Esophagus squamous epithelium (tissue), 5 donors: ENCODE data around the gene GRB2. TPM values are rescaled to one million over a fixed set of nuclear protein-coding genes. Genes with fewer than 3 reads are reported as not detected.

ENCODE experiments used
- DNase-seq: peaks from one replicate; lab custom pipeline; 2025; lab: John Stamatoyannopoulos, UW
- H3K27ac ChIP-seq, 4 donors: fragments of 200-600 bp; sonication (generic); one replicate each; pipeline ENCODE4 v1.5.1; 2016 to 2019; ENCODE audit warnings: mild to moderate bottlenecking in 1 of 4
- H3K27me3 ChIP-seq, 4 donors: fragments of 200-600 bp; sonication (generic); 1 replicate in 3 of 4; 2 replicates in 1 of 4; pipeline versions ENCODE4 v1.5.1 to v1.6.0; 2017 to 2021; ENCODE audit warnings: antibody characterized with exemption in 1 of 4
- H3K36me3 ChIP-seq, 3 donors: fragments of 200-600 bp; sonication (generic); one replicate each; pipeline ENCODE4 v1.5.1; 2016 to 2019
- H3K4me1 ChIP-seq, 3 donors: fragments of 200-600 bp; sonication (generic); one replicate each; pipeline ENCODE4 v1.5.1; 2017 to 2019
- H3K4me3 ChIP-seq, 4 donors: fragments of 200-600 bp; sonication (generic); 1 replicate in 3 of 4; 2 replicates in 1 of 4; pipeline ENCODE4 v1.5.1; 2016 to 2019; ENCODE audit warnings: mild to moderate bottlenecking in 2 of 4, moderate library complexity in 1 of 4
- H3K9me3 ChIP-seq, 3 donors: fragments of 200-600 bp; sonication (generic); one replicate each; pipeline ENCODE4 v1.5.1; 2016 to 2019
- POLR2A ChIP-seq, 4 donors: fragments of 450-650 bp; IDR thresholded peaks; one replicate each; pipeline ENCODE4 v1.6.1; 2017; ENCODE audit warnings: antibody characterized with exemption in 4 of 4, mild to moderate bottlenecking in 4 of 4, moderate library complexity in 3 of 4
- WGBS, 2 donors: methylation state at CpG; one replicate each; pipeline ENCODE4 v1.1.5; 2018; 5-methylcytosine and 5-hydroxymethylcytosine counted together
- intact Hi-C: fragments of 100-400 bp; cut with DNase I; formaldehyde crosslinking; loops from one replicate; pipeline ENCODE4 v1.15.0; 2022
- total RNA-seq, 4 donors: library from RNA; depleted of rRNA; stranded (reverse); fragments of >200 nt; gene quantifications; one replicate each; pipeline ENCODE4 v1.1.0, GENCODE V29; 2016
- TF ChIP-seq, protein P1 (sequence below), 6 experiments: fragments of 450-650 bp in 4 of 6; fragments of 200-600 bp in 2 of 6; sonication (generic) in 2 of 6; IDR thresholded peaks; one replicate each; pipeline ENCODE4 v1.5.1; 2016 to 2019; ENCODE audit warnings: antibody characterized with exemption in 6 of 6, mild to moderate bottlenecking in 4 of 6, moderate library complexity in 4 of 6
- donor health status: DM: yes; HTN: yes; CAD: no.

GRB2 gene
- total RNA-seq, 4 donors from 2014 or later, result 58.9 to 128 (median 107) TPM

DNA sequence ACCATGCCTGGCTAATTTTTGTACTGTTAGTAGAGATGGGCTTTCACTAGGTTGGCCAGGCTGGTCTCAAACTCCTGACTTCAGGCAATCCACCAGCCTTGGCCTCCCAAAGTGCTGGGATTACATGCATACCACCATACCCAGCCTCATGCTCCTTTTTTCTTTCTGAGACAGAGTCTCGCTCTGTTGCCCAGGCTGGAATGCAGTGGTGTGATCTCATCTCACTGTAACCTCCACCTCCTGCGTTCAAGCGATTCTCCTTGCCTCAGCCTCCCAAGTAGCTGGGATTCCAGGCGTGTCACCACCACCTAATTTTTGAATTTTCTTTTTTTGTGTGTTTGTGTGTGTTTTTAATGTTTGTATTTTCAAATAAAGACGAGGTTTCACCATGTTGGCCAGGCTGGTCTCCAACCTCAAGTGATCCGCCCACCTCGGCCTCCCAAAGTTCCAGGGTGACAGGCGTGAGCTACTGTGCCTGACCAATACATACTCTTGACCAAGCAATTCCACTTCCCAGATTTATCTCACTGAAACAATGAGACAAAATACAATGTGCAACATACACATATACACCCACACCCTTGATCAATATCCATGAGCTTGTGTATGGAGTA is 5.0 kb downstream of the GRB2 start:
- TF ChIP-seq, protein P1, sequence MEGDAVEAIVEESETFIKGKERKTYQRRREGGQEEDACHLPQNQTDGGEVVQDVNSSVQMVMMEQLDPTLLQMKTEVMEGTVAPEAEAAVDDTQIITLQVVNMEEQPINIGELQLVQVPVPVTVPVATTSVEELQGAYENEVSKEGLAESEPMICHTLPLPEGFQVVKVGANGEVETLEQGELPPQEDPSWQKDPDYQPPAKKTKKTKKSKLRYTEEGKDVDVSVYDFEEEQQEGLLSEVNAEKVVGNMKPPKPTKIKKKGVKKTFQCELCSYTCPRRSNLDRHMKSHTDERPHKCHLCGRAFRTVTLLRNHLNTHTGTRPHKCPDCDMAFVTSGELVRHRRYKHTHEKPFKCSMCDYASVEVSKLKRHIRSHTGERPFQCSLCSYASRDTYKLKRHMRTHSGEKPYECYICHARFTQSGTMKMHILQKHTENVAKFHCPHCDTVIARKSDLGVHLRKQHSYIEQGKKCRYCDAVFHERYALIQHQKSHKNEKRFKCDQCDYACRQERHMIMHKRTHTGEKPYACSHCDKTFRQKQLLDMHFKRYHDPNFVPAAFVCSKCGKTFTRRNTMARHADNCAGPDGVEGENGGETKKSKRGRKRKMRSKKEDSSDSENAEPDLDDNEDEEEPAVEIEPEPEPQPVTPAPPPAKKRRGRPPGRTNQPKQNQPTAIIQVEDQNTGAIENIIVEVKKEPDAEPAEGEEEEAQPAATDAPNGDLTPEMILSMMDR (IDR thresholded peaks at IDR 0.05), result no peak
- TF ChIP-seq POLR2A (IDR thresholded peaks at IDR 0.05), result no peak
- WGBS, 2 donors, result 91 to 93% methylated on average over 8 of the region's 8 CpGs
- Histone ChIP-seq H3K9me3 (no peaks in the 10 kb centered on the region), H3K4me3 (no peak overlapping the region), H3K27me3 (no peaks in the 10 kb centered on the region), H3K27ac (no peak overlapping the region), H3K4me1 (peaks cover 14 to 77% (median 31%) of the 10 kb centered on the region in 3 donors), H3K36me3 (no peaks in the 10 kb centered on the region)
- intact Hi-C loops, result no loop called here
- DNase-seq, result no peak

DNA sequence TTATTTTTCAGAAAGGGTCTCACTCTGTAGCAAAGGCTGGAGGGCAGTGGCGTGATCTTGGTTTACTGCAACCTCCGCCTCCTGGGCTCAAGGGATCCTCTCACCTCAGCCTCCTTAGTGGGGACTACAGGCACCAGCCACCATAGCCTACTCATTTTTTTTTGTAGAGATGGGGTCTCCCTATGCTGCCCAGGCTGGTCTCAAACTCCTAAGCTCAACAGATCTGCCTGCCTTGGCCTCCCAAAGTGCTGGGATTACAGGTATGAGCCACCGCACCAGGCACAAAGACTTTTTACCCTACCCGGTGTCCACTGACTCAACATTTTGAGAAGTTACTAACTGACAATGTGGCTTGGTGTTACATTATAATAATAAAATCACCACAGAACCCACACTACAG is 7.2 kb downstream of the GRB2 start:
- no peak for DNase-seq
- TF ChIP-seq, protein P1 (IDR thresholded peaks at IDR 0.05), result no peak
- no peak for TF ChIP-seq POLR2A (IDR thresholded peaks at IDR 0.05)
- WGBS, 2 donors, result 78 to 89% methylated on average over 4 of the region's 4 CpGs
- Histone ChIP-seq H3K27me3 (no peaks in the 10 kb centered on the region), H3K27ac (no peak overlapping the region), H3K4me3 (no peak overlapping the region), H3K4me1 (peaks cover 28 to 87% (median 37%) of the 10 kb centered on the region in 3 donors), H3K9me3 (no peaks in the 10 kb centered on the region), H3K36me3 (no peaks in the 10 kb centered on the region)
- intact Hi-C loops, result no loop called here

DNA sequence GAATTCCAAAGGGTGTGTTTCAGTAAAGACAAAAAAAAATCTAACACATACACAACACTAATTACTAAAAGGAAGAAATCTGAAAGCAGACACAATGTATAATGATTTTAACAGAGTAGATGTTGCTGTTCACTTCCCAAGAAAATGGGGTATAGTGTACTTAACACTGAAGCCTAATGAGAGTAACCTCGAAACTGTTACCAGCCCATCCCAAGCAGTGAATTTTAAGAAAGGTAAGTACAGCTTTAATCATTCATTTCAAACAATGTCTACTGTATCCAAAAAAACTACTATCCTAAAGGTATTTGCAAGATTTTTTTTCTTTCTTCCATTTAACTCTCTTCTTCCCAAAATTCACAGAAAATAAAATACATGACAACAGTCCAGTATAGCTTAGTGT is 8.3 kb downstream of the GRB2 start:
- TF ChIP-seq POLR2A (IDR thresholded peaks at IDR 0.05), result no peak
- TF ChIP-seq, protein P1 (IDR thresholded peaks at IDR 0.05), result no peak
- Histone ChIP-seq H3K36me3 (no peaks in the 10 kb centered on the region), H3K27me3 (no peaks in the 10 kb centered on the region), H3K27ac (no peak overlapping the region), H3K9me3 (no peaks in the 10 kb centered on the region), H3K4me3 (no peak overlapping the region), H3K4me1 (peaks cover 34 to 88% (median 42%) of the 10 kb centered on the region in 3 donors)
- 57 to 82% methylated on average over 1 of the region's 1 CpG for WGBS, 2 donors
- intact Hi-C loops, result no loop called here
- DNase-seq, result no peak

GRCh38 chr17:75396796-75397195 is 8.7 kb downstream of the GRB2 start:
- no peak overlapping the region for H3K27ac ChIP-seq
- H3K27me3 ChIP-seq, result no peaks in the 10 kb centered on the region
- H3K36me3 ChIP-seq, result no peaks in the 10 kb centered on the region
- H3K4me3 ChIP-seq, result no peak overlapping the region
- WGBS, 2 donors, result 45 to 48% methylated on average over 2 of the region's 2 CpGs
- peaks cover 37 to 88% (median 38%) of the 10 kb centered on the region in 3 donors for H3K4me1 ChIP-seq
- TF ChIP-seq, protein P1 (IDR thresholded peaks at IDR 0.05), result no peak
- TF ChIP-seq POLR2A (IDR thresholded peaks at IDR 0.05), result no peak
- intact Hi-C loops, result no loop called here
- H3K9me3 ChIP-seq, result no peaks in the 10 kb centered on the region
- no peak for DNase-seq

DNA sequence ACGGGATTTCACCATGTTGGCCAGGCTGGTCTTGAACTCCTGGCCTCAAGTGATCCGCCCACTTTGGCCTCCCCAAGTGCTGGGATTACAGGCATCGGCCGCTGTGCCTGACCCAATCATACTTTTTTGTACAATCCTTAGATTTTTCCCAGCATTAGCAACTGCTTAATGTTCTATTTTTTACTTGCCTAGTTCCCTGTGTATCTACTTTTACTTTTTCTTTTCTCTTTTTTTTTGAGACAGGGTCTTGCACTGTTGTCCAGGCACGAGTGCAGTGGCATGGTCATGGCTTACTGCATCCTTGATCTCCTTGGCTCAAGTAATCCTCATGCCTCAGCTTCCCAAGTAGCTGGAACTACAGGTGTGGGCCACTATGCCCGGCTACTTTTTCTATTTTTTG is 9.5 kb downstream of the GRB2 start:
- Histone ChIP-seq H3K9me3 (no peaks in the 10 kb centered on the region), H3K27ac (no peak overlapping the region), H3K4me3 (no peak overlapping the region), H3K4me1 (peaks cover 37 to 91% (median 39%) of the 10 kb centered on the region in 3 donors), H3K27me3 (no peaks in the 10 kb centered on the region), H3K36me3 (no peaks in the 10 kb centered on the region)
- WGBS, 2 donors, result 56 to 60% methylated on average over 6 of the region's 6 CpGs
- intact Hi-C loops, result no loop called here
- DNase-seq, result no peak
- TF ChIP-seq, protein P1 (IDR thresholded peaks at IDR 0.05), result no peak
- TF ChIP-seq POLR2A (IDR thresholded peaks at IDR 0.05), result no peak
